ENCODE measurements around the gene MAPRE2.

- TF ChIP-seq NR2C2 (CRISPR knock-in tag; IDR thresholded peaks at IDR 0.05; ENCODE audit: borderline replicate concordance) = no peak
- no peak for TF ChIP-seq CTCF (CRISPR knock-in tag; IDR thresholded peaks at IDR 0.05)
- TF ChIP-seq CBX5 (CRISPR knock-in tag; IDR thresholded peaks at IDR 0.05; ENCODE audit: borderline replicate concordance) = no peak
- TF ChIP-seq PRDM15 (CRISPR knock-in tag; IDR thresholded peaks at IDR 0.05) = no peak
- no peak for TF ChIP-seq POLR2A (IDR thresholded peaks at IDR 0.05; ENCODE audit: insufficient read depth in 1 of 2, low read depth in 2 of 2, low read length in 2 of 2)
- TF ChIP-seq ZBTB26 (CRISPR knock-in tag; IDR thresholded peaks at IDR 0.05; ENCODE audit: borderline replicate concordance) = no peak
- no peak for TF ChIP-seq ARHGAP35 (CRISPR knock-in tag; IDR thresholded peaks at IDR 0.05; ENCODE audit: borderline replicate concordance)
These were observed 12.1 kb upstream of the MAPRE2 start for GRCh38 chr18:35029103-35029502.

Data from HepG2 (cell line).